Panc1 (cell line): Measurements from ENCODE around the gene ELMO1. TPM values are rescaled to one million over a fixed set of nuclear protein-coding genes. Genes with fewer than 3 reads are reported as not detected.

Experiments
- ATAC-seq: fragments of 200-7000 bp; cut with Tn5 transposase; 2 replicates; pipeline ENCODE4 v1.9.1; 2020; ENCODE audit warnings: mild to moderate bottlenecking, moderate library complexity
- BruUV-seq: library from RNA; stranded (reverse); fragments of 400-500 nt; replicated peaks from 2 replicates; lab custom pipeline; 2021; lab: Mats Ljungman, UMichigan
- CTCF ChIA-PET: fragments of 300-600 bp; sonication (Branson Sonifier 250); formaldehyde crosslinking; loops from one replicate; lab custom pipeline; 2022; ENCODE audit warnings: antibody characterized with exemption; lab: Charles Lee
- POLR2A ChIA-PET: fragments of 300-600 bp; sonication (Branson Sonifier 250); formaldehyde crosslinking; loops from one replicate; lab custom pipeline; 2022; ENCODE audit warnings: antibody characterized with exemption; lab: Charles Lee
- DNase-seq: peaks from one replicate; pipeline ENCODE4 v3.0.0-alpha.2; 2010; ENCODE audit warnings: low read depth, low spot score
- H3K27ac ChIP-seq: 2 replicates; pipeline ENCODE4 v1.5.1; 2011; ENCODE audit warnings: mild to moderate bottlenecking, low read length, inconsistent platforms
- H3K27me3 ChIP-seq: fragments of 200-500 bp; sonication (Bioruptor generic); 2 replicates; pipeline ENCODE4 v1.6.0; 2014; ENCODE audit warnings: low read length, inconsistent platforms; ENCODE audit not compliant: control insufficient read depth, insufficient read depth
- H3K36me3 ChIP-seq: fragments of 200-500 bp; sonication (Bioruptor generic); 2 replicates; pipeline ENCODE4 v1.5.1; 2014; ENCODE audit warnings: inconsistent platforms, mild to moderate bottlenecking, low read length, moderate library complexity; ENCODE audit not compliant: control insufficient read depth, insufficient read depth
- H3K4me1 ChIP-seq: 2 replicates; pipeline ENCODE4 v1.5.1; 2011; ENCODE audit warnings: inconsistent platforms, mild to moderate bottlenecking, low read length, moderate library complexity; ENCODE audit not compliant: control insufficient read depth, insufficient read depth
- H3K4me3 ChIP-seq, 2 experiments: 2 replicates each; pipeline ENCODE4 v1.5.1; 2011 to 2012; ENCODE audit warnings: low read depth in 2 of 2, low read length in 2 of 2, mild to moderate bottlenecking in 2 of 2, inconsistent platforms in 1 of 2, moderate library complexity in 1 of 2
- H3K9me3 ChIP-seq: fragments of 200-500 bp; sonication (Bioruptor generic); 2 replicates; pipeline ENCODE4 v1.5.1; 2014; ENCODE audit warnings: low read depth, mild to moderate bottlenecking, inconsistent platforms, low read length, moderate library complexity; ENCODE audit not compliant: control insufficient read depth, insufficient read depth
- POLR2AphosphoS5 ChIP-seq: IDR thresholded peaks from 2 replicates; pipeline ENCODE4 v1.6.1; 2012; ENCODE audit warnings: mild to moderate bottlenecking, low read depth, low read length, moderate library complexity
- SIN3A ChIP-seq: IDR thresholded peaks from 2 replicates; pipeline ENCODE4 v1.6.1; 2012; ENCODE audit warnings: low read depth, mild to moderate bottlenecking, low read length, moderate library complexity, borderline replicate concordance; ENCODE audit not compliant: insufficient read depth
- TCF7L2 ChIP-seq: IDR thresholded peaks from 2 replicates; pipeline ENCODE4 v1.6.1; 2011; ENCODE audit warnings: mild to moderate bottlenecking, low read depth, low read length, inconsistent platforms
- in situ Hi-C: cut with HindIII; loops from 2 replicates; pipeline ENCODE4 v1.10.0; 2016; ENCODE audit warnings: low sequenced_read_pairs, low pct_unique_long_range_greater_than_20kb
- intact Hi-C: fragments of 100-400 bp; cut with micrococcal nuclease; formaldehyde crosslinking; loops from one replicate; pipeline ENCODE4 v1.10.0; 2022; ENCODE audit not compliant: unreplicated experiment
- total RNA-seq: library from RNA; stranded (reverse); gene quantifications from one replicate; pipeline ENCODE4 v1.2.1, GENCODE V29; 2021; ENCODE audit not compliant: unreplicated experiment
- TF ChIP-seq, protein P1 (sequence below), 2 experiments: IDR thresholded peaks; 2 replicates each; pipeline ENCODE4 v1.6.1; 2011 to 2012; ENCODE audit warnings: low read depth in 2 of 2, control low read depth in 1 of 2, low read length in 1 of 2, mild to moderate bottlenecking in 1 of 2, moderate library complexity in 1 of 2; ENCODE audit not compliant: insufficient read depth in 1 of 2
- TF ChIP-seq, protein P2 (sequence below): fragments of 450-650 bp; IDR thresholded peaks from 2 replicates; pipeline ENCODE4 v1.5.1; 2017; ENCODE audit warnings: mild to moderate bottlenecking

The ELMO1 gene
- total RNA-seq, 1 experiment from 2014 or later, result 0.80 TPM

DNA sequence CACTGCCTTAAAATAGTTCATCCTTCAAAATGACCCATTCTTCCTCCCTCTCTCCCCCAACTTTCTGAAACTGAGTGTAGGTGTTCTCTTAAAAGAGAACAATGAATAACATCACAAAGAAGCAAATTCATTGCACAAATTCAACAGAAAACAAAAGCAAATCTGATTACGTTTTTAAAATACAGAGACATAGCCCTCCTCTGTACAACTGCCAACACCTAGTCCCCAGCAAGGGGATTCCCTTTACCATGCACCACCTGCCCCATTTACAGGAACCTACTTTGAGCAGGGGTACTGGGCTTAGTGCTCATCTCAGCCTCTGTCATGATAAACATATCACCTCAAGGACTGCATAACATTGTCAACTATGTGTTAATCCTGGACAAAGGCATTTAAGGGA, 421.6 kb downstream of the ELMO1 start:
- no peaks in the 10 kb centered on the region for H3K27me3 ChIP-seq
- DNase-seq (no peak), ATAC-seq (no peak)
- no peak overlapping the region for H3K27ac ChIP-seq
- CTCF ChIA-PET, result no interaction called here
- in situ Hi-C loops (no loop called here), intact Hi-C loops (no loop called here)
- H3K4me3 ChIP-seq, result no peak overlapping the region
- POLR2A ChIA-PET, result no interaction called here
- H3K36me3 ChIP-seq, result no peaks in the 10 kb centered on the region
- no TSS peak for BruUV-seq
- H3K4me1 ChIP-seq, result peaks cover 8% of the 10 kb centered on the region
- TF ChIP-seq, protein P1, sequence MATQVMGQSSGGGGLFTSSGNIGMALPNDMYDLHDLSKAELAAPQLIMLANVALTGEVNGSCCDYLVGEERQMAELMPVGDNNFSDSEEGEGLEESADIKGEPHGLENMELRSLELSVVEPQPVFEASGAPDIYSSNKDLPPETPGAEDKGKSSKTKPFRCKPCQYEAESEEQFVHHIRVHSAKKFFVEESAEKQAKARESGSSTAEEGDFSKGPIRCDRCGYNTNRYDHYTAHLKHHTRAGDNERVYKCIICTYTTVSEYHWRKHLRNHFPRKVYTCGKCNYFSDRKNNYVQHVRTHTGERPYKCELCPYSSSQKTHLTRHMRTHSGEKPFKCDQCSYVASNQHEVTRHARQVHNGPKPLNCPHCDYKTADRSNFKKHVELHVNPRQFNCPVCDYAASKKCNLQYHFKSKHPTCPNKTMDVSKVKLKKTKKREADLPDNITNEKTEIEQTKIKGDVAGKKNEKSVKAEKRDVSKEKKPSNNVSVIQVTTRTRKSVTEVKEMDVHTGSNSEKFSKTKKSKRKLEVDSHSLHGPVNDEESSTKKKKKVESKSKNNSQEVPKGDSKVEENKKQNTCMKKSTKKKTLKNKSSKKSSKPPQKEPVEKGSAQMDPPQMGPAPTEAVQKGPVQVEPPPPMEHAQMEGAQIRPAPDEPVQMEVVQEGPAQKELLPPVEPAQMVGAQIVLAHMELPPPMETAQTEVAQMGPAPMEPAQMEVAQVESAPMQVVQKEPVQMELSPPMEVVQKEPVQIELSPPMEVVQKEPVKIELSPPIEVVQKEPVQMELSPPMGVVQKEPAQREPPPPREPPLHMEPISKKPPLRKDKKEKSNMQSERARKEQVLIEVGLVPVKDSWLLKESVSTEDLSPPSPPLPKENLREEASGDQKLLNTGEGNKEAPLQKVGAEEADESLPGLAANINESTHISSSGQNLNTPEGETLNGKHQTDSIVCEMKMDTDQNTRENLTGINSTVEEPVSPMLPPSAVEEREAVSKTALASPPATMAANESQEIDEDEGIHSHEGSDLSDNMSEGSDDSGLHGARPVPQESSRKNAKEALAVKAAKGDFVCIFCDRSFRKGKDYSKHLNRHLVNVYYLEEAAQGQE (IDR thresholded peaks at IDR 0.05; ENCODE audit: insufficient read depth in 1 of 2, low read depth in 2 of 2, low read length in 1 of 2), result no peak
- TF ChIP-seq TCF7L2, result no peak
- no peak for TF ChIP-seq SIN3A
- TF ChIP-seq, protein P2, sequence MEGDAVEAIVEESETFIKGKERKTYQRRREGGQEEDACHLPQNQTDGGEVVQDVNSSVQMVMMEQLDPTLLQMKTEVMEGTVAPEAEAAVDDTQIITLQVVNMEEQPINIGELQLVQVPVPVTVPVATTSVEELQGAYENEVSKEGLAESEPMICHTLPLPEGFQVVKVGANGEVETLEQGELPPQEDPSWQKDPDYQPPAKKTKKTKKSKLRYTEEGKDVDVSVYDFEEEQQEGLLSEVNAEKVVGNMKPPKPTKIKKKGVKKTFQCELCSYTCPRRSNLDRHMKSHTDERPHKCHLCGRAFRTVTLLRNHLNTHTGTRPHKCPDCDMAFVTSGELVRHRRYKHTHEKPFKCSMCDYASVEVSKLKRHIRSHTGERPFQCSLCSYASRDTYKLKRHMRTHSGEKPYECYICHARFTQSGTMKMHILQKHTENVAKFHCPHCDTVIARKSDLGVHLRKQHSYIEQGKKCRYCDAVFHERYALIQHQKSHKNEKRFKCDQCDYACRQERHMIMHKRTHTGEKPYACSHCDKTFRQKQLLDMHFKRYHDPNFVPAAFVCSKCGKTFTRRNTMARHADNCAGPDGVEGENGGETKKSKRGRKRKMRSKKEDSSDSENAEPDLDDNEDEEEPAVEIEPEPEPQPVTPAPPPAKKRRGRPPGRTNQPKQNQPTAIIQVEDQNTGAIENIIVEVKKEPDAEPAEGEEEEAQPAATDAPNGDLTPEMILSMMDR, result no peak
- TF ChIP-seq POLR2AphosphoS5, result no peak
- H3K9me3 ChIP-seq, result peaks cover 32% of the 10 kb centered on the region; the same call in 1 of the 2 replicates

DNA sequence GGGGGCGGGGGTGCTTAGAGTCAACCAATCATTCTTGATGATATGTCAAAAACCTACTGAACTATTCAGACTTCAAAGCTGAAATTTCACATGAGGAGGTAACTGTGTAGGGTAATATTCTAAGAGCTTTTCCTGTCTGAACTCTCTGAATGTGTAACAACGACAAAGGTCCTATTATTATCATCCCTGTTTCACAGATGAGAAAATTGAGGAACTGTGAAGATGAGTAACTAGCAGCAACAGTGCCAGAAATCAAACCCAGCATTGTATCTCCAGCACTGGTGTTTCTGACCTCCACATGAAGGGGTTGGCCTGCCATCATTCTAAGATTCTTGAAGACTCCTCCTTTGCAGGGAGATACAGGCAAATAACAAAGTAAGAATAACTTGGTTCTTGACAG, 429.7 kb downstream of the ELMO1 start:
- intact Hi-C loops (no loop called here), in situ Hi-C loops (no loop called here)
- H3K9me3 ChIP-seq, result peaks cover 10% of the 10 kb centered on the region; the same call in 1 of the 2 replicates
- H3K27me3 ChIP-seq, result no peaks in the 10 kb centered on the region
- no peak overlapping the region for H3K27ac ChIP-seq
- DNase-seq, result no peak
- no peaks in the 10 kb centered on the region for H3K36me3 ChIP-seq
- TF ChIP-seq, protein P1 (IDR thresholded peaks at IDR 0.05; ENCODE audit: insufficient read depth in 1 of 2, low read depth in 2 of 2, low read length in 1 of 2), result no peak
- TF ChIP-seq POLR2AphosphoS5 (no peak), SIN3A (no peak), TCF7L2 (no peak)
- TF ChIP-seq, protein P2, result no peak
- CTCF ChIA-PET, result no interaction called here
- BruUV-seq, result no TSS peak
- H3K4me1 ChIP-seq, result no peaks in the 10 kb centered on the region
- POLR2A ChIA-PET, result no interaction called here
- no peak for ATAC-seq
- no peak overlapping the region for H3K4me3 ChIP-seq
